Pons (tissue), 1 donor: Measurements from ENCODE around the gene WDR7.

Experiments used
- DNase-seq: peaks from one replicate; pipeline ENCODE4 v3.0.0-alpha.2; 2016; ENCODE audit warnings: low spot score

Gene WDR7

DNA sequence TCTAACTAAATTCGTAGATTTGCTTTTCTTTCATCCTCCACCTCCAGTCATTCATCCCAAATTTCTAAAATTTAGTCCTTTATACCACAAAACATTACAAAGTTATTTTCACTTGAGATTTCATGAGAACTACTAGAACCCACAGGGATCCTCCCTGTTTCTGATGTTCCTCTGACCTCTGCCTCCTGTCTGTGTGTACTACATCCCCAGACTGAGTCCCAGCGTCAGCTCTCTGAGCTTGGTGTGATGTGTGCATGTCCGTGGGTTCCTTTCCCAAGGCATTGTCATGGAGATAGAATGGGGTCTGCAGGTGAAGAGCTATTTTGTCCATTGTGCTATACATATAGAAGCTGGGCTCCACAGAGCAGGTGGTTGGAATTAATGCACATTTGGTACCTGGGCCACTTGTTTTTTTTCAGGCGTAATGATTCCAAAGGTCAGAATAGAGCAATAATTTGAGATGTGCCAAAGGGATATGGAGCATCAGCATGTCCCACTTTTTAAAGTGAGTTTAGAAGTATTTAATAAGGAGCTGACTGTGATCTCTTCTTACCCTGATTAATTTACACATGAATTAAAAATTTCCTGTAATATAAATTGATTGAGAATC is 344.5 kb downstream of the WDR7 start:
- DNase-seq, result peak; percentile 66

- no peak for DNase-seq
These were observed 346.0 kb downstream of the WDR7 start for GRCh38 chr18:56997200-56997599.

DNA sequence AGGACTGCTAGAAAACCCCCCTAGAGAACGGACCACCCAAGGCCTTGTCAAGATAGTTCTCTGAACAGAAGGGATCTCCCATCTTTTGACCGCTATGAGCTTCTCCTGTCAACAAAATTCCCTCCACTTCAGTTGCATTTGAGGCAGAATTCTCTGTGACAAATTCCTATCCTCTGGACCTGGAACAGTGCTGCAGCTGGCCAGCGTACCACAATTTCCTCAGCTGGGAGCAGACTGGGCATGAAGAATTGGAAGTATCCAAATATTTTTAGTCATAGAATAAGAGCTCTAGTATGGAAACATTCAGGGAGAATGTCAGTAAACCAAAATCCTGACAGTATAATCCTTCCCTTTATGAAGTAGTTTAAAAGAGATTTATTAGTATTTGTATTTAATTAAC is 348.7 kb downstream of the WDR7 start:
- DNase-seq, result no peak

GRCh38 chr18:57002627-57003026 is 351.5 kb downstream of the WDR7 start:
- DNase-seq, result no peak

DNA sequence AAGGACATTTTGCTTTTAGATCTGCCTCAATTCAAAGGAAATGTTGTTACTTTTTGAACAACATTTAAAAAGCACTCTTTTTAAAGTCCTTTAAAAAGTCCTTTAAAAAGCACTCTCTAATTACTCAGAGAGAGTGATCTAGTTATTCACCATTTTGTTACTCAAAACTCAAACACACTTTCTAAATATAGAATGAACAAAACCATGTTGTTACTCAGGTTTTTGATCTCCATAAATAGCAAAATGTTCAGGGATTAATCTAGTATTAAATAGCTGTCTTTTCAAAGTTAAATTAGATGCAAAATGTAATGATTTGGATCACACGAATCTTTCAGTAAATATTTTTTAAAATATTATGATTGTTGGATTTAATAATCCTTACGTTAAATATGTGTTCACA is 352.2 kb downstream of the WDR7 start:
- no peak for DNase-seq

DNA sequence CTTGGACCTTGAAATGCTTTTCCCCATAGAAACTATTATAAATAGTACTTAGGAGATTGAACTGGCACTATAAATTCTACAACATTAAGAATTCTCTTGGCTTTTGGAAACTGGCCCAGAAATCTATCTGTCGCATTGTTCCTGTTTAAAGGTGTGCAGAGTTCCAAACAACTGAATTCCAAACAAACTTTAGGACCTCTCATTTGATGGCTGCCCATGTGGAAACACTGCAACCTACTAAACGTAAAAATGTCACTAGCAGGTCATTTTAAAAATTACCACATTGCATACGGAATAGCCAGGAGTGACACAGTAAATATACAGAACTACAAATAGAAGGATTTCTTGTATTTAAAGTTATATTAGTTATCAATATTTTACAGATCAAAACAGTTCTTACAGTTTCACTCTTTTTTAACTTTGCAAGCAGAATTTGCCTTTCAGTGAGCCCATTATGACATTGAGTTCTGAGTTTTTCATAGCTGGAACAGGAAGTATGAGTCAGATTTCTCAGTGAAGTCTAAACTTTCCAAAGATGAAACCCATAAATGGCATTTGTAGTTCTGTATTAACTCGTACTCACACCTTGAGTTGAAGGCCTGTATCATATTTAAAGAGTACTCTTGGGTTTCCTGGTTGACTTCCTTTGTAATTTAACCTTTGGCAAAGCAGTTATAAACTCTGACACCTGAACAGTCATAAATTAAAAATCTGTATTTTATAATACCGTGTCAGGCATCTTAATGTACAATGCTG is 353.4 kb downstream of the WDR7 start:
- no peak for DNase-seq

DNA sequence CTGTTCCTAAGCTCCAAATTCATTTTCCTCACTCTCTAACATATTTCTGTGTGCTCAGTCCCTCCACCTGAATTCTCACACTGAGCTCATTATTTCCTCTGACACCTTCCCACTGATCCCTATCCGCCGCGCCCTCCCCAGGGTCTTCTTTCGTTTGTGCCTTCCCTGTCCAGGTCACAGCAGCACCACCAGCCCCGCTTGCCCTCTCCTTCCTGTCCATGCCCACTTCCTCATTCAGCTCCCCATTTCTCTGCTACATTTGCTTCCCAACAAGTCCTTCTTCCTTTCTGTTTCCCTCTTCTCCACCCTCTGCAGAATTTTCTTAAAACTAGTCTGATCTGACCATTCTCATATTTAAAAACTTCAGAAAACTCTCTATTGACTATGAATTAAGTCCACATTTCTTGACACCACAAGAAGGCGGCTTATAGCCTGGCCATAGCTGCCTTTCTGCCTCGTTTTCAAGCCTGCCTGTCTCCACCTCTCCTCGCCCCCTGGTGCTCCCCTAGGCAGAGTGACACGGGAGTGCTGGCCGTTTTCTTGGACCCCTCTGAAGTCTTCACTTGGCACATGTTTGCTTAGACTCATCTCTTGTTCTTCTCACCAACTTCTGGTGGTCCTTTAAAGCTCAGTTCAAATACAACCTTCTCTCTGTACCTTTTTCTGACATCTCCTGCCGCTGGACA is 357.0 kb downstream of the WDR7 start:
- no peak for DNase-seq

DNA sequence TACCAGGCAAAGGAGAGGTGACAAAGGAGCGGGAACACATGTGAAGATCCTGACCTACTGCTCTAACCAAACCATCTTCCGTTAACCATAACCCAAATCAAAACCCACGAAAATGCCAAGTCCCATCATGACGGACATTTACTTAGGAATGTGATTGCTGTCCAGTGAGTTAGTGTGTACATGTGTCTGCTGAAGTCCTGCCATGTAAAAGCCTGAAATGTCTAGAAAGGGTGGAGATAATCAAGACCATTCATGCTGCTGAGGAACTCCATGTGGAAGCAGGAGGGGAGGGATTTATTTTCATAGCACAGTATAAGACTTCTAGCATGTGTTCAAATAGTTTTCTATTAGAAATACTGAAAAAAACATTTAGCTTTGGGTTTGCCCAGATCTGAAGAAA is 358.7 kb downstream of the WDR7 start:
- DNase-seq, result no peak

GRCh38 chr18:57014772-57015413 is 363.7 kb downstream of the WDR7 start:
- DNase-seq, result no peak

DNA sequence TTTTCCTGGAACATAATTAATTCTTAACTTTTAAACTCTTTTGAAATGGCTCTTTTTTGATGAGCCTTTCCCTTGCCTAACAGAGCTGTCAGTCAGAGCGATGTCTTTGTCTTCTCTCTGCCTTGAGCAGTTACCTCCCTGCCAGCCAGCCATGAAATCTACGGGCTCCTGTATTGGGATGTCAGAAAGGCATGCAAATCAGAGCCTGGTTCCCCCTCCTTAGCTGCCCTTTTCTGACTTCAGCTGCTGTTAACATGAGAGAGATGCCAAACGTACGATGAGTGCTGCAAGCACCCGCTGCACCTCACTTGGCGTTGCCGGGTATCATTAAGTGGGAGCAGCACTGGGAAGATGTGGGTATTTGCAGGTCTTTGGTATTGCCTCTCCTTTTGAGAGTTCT is 364.3 kb downstream of the WDR7 start:
- DNase-seq, result no peak

DNA sequence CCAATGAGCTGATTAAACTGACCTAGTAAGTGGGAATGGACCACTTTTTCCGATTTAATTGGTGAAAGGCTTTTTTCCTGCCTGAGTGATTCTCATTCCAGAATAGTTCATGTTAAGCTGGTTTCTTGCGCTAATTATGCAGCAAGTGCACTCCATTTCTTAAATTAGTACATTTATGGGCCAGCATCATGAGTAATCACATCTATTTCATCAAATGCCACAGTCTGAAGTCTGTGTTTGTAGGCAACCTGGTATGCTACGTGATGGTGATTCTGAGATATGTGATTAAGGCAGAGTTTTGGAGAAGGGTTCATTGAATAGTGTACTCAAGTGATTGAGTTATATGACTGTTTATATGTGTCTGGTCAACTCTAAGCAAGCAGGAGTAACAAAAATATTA is 367.7 kb downstream of the WDR7 start:
- DNase-seq, result no peak

- no peak for DNase-seq
These were observed 371.6 kb downstream of the WDR7 start for GRCh38 chr18:57022716-57023115.

DNA sequence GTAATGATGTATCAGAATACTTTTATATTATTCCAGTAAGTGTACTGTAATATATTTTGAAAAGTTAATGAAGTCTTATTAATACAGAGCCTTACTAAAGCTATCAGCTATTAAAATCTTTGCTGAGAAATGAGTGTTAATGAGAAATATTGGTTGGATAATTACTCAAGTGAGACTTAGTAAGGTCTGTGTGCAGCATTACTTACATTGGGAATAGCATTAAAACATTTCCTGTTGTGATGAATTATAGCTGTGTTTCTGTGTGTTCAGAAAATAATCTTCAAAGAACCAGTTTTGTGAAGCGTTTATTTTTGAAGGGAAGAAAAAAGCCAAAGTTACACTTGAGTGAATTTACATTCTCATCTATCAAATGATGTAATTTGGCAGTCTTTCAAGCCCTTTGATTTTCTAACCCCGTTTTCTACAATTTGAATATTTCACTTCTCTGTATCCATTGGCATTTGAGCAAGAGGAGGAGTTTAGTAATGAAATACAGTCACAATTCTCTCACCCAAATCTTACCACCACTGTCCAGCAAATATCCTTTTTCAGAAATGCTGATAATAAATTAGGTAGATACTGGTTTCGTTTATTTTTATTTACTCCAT is 372.2 kb downstream of the WDR7 start:
- no peak for DNase-seq

DNA sequence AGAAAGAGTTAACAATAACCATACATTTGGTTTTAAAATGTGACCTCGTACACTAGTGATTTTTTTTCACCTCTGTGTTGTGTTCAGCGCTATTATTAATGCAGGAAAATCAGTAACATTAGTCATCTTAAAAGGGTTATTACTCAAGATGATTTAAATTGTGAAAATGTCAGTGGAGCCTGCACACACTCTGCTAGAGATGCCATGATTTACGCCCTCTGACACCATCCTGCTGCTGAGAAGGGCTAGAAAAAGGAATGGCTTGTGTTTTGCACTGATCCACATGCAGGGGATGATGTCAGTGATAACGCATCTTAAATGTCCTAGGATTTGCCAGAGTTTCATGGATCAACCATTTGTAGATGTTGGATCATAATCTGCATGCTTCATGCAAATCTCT is 374.4 kb downstream of the WDR7 start:
- DNase-seq, result no peak

GRCh38 chr18:57026316-57026715 is 375.2 kb downstream of the WDR7 start:
- no peak for DNase-seq

DNA sequence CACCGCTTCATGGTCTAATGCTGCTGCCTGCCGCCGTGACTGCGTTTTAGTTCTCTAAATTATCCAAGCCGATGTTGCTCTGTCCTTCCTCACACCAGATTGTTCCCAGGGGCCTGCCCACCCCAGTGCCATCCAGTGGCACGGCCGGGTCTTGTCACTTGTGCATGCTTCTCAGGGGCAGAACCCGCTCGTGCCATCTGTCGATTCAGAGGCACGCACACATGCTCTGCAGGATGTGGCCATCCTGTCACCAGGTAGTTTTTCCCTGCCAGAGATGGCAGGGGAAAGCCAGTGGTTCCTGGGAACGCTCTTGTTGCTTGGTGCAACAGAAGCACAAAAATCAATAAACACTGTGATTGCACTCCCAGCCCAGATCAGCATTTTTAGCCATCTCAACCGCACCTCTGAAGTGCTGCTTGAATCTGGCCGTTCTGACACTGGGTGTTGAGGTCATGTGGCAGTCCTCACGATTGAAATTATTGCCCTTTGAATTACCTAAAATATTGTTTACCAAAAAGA is 376.1 kb downstream of the WDR7 start:
- DNase-seq, result no peak

DNA sequence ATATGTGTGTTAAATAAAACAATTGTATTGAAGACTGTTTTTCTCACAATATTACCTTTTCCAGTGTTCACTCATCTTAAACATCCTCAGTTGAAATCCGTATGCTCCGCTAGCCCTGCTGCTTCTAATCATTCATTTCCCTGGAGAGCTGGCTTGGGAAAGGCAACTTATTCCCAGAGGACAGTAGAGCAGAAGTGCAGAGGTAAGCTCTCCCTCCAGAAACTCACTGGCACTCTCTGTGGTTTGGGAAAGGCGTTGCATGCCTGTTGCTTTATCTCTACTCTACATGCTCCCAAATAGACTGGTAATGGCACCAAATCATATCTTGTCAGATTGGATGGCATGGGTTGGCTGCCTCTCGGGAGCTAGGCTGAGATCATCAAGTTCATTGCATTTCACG is 378.6 kb downstream of the WDR7 start:
- no peak for DNase-seq

DNA sequence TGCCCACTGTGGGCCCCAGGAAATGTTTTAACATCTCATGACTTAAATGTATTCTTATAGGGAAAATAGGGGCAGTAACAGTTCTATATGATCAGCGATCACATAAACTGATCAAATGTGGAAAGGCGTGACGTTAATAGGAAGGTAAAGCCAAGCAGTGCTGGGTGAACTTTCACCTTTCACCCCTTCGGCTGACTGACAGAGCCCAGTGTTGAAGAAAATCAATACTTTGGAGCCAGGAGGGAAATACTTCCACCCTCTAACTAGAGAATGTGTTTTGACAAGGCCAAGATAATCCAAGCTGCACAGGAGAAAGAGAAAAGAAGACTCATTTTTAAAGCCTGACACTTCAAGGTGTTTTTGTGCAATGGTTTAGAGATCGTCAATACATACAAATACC is 379.3 kb downstream of the WDR7 start:
- no peak for DNase-seq

DNA sequence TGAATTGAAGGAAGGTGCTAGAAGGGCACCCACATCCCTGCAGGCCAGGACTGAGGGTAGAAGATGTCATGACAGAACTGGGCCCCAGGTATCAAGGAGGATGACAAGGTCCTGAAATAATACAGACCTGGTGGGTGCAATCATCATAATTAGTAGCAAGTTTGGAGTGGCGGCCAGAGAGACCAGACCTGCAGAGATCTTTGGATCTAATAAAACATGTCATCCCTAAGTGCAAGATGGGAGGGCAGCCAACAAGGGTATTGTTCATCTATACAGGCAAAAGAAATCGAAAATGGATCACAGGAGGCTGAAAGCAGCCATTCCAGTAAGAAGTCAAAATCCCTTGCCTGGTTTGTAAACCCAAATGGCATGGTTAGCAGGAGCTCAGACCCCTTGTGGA is 384.4 kb downstream of the WDR7 start:
- DNase-seq, result no peak

DNA sequence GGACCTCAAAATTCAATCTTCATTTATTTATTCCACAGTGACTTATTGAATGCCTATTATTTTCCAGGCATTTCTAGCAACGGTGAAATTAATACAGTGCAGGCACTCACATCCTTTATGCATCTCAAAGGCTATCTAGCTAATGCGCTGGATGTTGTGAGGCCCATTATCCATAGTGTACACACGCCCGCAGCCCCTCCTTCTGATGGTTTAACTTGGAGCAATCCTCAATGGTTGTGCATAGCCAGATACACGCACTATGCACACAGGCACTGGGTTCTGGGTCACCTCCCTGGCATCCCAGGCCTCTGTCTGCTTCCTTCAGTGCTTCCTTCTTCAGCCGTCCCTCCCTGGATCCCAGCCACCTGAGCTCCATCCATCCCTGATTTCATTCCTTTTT is 387.2 kb downstream of the WDR7 start:
- DNase-seq, result no peak

GRCh38 chr18:57040175-57040574 is 389.0 kb downstream of the WDR7 start:
- no peak for DNase-seq

DNA sequence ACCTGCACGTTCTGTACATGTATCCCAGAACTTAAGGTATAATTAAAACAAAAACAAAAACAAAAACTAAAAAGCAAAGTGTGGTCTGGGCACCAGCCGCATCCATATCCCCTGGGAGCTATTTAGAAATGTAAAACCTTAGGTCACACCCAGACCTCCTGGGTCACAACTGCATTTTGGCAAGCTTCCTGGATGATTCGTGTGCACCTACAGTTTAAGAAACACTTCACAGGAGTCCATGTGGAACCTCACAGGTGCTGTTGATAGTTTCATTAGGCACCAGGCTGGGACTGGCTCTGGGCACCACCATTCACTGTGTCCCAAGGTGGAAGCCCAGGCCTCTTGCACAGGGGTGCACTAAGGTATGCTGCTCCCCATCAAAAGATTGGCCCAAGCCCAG is 392.1 kb downstream of the WDR7 start:
- no peak for DNase-seq
